Measurements from ENCODE around the gene MED31.
"Not testable (repeated sequence)": the region's sequence is repeated elsewhere in the genome, so short reads cannot be mapped to it uniquely, and the experiment has no call there.

Gene MED31

DNA sequence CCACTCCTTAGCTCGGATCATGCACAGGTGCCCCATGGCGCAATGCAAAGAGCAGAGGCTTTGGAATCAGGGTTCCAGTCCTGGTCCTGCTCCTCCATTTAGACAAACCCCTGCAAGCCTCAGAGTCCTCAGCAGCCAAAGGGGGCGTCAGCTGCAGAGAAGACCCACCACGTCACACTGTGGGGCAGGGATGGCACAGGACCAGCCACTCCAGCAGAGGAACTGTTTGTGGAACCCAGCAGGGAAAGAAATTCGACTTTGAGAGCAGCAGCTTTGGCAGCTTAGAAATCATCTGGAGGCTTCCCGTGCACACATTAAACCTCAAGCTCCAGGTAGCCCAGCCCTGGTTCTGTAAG lies 25.4 kb upstream of the MED31 start:
- no peak for FAIRE-seq

DNA sequence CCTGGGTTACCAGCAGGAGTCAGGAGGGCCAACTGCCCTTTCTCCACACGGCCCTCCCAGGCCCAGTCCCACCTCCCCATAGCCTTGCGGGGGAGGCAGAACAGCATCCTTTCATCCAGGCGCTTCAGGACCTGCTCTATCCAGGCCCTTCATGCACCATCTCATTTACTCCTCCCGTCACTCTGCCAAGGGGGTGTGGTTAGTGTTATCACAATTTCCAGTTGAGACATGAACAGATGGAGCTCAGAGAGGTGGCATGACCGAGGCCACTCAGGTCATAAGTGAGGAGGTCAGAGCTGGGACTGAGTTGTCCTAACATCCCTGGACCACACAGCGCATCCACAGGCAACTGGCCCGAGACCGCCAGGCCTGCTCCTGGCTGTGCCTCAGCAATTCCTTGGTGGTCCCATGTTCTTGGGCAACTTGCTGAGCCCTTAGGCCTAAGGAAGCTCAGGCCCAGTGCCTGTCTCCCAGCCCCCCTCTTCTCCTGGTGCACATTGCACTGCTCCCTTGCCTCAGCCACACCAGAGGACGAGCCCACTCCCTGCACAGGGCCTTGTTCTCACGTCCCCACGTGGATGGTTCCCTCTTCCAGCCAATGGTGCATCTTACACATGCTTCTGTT lies 23.9 kb upstream of the MED31 start:
- FAIRE-seq, result no peak

DNA sequence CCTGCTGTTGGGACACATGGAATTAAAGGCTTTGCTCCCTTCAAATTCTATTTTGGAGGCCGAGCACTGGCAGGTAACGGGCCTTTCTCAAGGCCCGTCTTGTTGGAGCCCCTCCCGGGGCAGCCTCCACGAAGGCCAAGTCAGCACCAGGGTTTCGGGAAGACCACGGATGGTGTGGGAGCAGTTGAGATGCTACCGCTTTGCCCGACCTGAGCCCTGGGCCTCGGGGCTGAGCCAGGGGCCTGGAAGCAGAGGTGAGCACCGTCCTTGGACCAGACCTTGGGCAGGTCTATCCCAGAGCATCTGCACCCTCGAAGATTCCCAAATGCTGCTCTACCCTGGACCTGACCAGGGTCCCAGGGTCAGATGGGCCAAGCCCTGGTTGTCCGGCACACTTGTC lies 23.2 kb upstream of the MED31 start:
- FAIRE-seq, result no peak

DNA sequence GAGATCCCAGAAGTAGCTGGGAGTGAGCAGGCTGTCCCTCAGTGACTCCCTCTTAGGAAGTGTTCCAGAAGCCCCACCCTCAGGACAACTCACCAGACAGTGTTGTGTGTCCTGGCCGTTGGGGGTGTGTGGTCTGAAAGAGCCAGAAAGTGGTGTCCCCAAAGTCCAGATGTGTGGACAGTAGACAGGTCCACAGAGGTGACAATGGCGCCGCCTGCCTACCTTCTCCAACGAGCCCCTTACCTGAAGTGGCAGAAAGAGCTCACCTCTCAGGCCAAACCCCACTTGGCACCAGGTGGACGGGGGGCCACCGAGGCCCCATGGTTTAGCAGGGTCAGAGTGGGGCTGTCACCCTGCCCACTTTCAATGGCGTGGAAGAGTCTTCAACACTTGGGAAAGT lies 20.0 kb upstream of the MED31 start:
- FAIRE-seq, result no peak

DNA sequence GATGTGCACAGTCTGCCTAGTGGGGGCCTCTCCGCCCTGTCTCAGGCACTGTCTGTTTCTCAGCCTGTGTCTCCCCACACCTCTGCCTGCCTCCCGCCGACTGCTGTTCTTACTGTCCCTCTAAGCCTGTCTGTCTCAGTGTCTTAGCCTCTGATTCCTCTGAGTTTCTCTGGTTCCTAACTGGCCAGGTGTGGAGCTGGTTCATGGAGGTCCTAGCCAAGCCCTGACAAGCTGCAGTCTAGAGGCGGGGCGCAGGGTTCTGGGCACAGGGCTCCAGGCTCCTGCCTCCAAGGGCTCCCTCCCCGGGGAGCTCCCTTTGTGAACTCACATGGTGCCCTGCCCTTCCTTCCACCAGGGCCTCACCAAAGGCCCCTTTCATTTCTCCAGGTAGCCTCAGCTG lies 19.6 kb upstream of the MED31 start:
- FAIRE-seq, result no peak

DNA sequence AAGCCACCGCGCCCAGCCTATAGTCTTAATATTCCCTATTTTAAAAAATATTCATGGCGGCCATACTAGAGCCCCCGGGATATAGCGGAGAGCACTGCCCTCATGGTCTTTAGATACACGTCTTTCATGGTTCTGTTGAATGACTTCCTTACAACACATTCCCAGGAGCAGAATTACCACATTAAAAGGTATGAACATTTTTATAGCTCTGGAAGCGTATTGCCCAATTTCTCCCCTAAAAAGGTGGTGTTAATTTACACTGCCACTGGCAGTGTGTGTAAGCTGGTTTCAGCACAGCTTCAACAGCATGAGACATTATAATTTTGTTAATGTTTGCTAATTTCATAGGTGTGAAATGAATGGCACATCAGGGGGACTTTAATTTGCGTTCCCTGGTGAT lies 19.2 kb upstream of the MED31 start:
- FAIRE-seq, result no peak

DNA sequence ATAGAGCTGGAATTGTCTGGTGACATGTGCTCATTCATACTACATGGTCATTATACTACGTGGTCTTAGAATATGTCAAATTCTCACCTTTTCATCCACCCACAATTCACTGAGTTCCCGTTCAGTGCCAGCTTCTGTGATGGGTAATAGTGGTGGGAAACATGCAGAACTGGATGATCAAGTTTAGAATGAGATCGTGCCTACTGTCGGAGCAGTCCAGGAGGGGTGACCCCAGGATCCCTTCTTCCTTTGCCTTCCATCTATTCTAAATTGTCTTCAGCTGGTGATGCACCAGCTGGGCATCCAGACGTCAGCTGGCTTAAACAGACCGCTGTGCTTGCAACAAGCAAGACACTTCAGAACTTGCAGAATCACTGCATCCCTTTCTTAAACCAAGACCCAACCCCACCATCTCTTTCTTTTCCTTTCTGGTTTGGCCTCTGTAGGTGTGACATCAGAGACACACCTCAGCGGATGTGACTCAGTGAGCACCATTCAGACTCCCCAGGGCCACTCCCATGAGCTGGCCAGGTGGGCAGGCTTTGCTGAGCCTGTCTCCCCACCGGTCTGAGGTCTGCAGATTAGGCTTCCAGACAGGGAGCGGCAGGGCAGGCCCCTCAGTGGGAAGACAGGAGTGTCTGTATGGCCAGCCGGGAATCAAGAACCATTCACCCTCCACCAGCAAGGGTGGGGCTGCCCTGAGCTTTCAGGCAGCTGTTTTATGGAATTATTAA lies 18.2 kb upstream of the MED31 start:
- FAIRE-seq, result no peak

DNA sequence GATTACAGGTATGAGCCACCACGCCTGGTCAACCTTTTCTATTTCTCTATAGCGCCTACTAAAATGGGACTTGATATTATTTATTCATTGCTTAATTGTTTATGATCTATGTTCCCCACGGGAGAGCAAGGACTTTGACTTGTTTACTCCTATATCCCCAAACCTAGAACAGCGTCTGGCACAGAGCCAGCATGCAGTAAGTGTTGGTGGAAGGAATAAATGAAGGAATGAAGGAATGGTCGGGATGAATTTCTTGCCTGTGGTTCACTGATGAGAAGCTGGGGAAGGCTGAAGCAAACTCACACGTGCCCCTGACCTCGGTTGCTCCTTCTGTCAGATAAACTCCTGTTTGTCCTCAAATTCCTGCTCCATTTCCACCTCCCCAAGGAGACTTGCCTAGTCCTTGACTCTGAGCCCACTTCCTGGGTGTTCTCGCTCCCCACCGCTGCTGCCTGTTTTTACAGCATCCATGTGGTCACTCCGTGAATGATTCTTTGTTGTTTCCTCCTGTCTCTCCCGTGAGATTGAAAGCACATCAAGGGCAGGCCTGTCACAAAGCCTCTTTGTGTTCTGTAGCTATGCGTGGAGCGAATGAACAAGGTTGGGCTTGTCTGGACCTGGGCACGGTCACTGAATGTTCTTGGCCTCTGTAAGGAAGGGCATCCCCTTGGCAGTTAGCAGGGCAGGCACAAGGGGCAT lies 17.5 kb upstream of the MED31 start:
- no peak for FAIRE-seq

DNA sequence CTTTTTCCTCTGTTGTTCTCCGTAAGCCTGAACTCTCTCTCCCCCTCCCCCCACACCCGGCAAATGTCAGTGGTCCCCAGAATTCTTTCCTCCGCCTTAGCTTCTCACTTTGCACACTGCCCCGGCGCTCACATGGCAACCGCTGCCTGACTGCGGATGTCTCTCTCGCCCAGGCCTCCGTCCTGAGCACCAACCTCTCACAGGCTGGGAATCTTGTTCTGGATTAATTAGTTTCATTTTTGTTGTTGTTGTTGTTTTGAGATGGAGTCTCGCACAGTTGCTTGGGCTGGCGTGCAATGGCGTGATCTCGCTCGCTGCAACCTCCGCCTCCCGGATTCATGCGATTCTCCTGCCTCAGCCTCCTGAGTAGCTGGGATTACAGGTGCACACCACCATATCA lies 16.8 kb upstream of the MED31 start:
- no peak for FAIRE-seq

DNA sequence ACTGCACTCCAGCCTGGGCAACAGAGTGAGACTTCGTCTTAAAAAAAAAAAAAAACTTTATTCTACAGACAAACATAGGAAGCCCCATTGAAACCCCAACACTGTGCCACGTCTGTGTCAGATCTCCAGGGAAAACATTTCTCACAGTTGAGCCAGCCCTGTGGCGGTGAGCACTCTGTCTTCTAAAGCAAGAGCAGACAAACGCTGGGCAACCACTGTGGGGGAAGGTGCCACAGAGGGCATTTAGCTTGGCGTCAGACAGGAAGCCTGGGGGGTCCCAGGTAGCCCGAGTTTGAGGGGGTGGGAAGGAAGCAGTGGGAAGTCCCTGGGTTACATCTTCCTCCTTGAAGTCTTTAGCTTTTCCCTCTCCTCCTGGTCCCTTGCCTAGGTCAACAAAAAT lies 16.1 kb upstream of the MED31 start:
- FAIRE-seq, result no peak

DNA sequence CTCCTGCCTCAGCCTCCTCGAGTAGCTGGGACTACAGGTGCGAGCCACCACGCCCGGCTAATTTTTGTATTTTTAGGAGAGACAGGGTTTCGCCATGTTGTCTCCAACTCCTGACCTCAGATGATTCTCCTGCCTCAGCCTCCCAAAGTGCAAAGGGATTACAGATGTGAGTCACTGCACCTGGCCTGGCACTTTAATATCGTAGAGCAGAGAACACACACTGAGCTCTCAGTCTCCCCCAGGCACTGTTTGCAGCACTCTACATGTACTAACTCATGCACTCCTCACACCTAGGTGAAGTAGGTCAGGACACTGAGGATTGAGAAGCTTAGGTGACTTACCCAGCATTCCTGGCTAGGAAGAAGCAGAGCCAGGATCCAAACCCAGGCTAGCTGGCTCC lies 15.2 kb upstream of the MED31 start:
- no peak for FAIRE-seq

DNA sequence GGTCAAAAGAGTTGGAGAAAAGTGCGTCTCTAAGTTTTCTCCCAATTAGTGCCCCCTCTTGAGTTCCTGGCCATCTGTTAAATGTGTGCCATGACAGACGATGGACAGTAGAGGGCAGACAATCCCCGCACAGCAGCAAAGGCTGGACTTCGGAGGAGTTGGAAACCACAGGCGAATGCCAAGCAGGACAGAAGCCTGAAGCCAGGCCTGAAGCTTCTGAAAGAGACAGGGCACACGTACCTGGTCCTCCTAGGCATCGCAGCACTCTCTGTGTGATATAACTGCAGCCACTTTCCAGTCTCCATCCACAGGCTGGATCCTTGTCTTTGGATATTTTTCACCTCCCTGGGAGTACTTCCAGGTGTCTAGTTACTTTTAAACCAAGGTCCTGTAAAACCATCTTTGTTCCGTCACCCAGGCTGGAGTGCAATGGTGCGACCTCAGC lies 14.7 kb upstream of the MED31 start:
- peak; percentile 9 for FAIRE-seq

DNA sequence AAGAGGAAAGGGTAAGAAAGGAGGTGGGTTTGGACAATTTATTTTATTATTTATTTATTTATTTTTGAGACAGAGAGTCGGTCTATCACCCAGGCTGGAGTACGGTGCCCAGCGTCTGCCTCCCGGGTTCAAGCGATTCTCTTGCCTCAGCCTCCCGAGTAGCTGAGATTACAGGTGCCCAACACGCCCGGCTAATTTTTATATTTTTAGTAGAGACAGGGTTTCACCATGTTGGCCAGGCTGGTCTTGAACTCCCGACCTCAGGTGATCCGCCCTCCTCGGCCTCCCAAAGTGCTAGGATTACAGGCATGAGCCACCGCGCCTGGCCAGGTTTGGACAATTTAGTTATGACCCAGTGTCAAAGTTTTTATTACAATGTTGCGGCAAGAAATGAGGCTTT lies 11.8 kb upstream of the MED31 start:
- not testable (repeated sequence) for FAIRE-seq

DNA sequence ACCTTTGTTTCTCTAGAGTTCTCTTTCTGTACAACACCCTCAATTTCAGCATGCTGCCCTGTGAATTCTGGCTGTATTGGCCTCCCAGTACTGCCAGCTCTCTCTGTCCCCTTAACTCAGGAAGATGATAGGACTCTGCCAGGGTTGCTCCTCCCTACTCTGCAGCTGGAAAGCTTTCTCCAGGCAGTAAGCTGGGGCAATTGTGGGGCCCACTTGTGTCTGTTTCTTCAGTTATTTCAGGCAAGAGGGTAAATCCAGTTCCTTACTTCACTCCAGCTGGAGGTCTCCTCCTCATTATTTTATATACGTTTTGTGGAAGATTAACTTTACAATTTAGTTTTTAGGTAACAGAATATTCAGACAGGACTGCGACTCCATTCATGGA lies 10.1 kb upstream of the MED31 start:
- no peak for FAIRE-seq

DNA sequence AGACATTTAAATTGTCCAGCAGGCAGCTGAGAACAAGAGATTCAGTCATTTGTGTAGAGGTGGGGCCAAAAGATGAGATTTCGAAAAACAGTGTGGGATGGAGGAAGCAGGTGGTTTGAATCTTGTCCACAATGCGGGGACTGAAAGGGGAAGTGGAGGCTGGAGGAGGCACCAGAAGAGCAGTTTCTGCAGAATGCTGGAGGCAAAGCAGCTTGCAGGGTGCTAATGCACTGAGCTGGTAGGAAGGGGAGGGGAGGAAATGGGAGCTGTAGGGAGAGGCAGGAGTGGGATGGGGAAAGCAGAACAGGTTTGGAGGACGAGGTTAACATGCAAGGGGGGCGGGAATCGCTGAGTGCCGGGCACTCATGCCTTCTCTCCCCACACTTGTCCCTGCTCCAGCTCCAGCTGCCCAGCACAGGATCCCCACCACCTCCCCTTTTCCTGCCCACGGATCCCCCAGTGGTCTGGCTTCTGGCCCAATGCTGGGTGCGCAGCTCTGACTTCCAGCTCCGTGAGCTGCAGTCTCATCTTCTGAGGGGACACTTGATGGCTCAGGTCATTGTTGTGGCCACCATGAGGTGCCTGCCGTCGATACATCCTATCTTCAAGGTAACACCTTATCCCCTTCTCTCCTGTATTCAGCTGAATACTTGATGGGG lies 9.5 kb upstream of the MED31 start:
- FAIRE-seq, result no peak

DNA sequence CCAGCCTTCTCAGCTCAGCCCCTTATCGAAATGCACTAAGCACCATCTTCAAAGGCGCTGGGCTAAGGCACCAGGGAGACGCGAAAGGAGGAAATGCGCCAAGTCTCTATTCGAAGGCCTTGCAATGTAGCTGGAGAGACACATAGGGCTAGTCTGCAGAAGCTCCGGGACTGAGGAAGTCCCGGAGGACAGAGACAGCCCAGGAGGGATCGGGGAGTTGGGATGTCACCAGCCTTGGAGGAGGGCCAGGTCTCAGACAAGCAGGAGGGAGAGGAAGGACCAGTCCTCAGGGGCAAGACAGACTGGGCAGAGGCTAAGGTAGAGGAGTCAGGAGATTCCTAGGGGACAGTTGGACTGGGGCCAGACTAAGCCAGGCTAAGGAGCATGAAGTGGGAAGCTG lies 8.7 kb upstream of the MED31 start:
- FAIRE-seq, result no peak

DNA sequence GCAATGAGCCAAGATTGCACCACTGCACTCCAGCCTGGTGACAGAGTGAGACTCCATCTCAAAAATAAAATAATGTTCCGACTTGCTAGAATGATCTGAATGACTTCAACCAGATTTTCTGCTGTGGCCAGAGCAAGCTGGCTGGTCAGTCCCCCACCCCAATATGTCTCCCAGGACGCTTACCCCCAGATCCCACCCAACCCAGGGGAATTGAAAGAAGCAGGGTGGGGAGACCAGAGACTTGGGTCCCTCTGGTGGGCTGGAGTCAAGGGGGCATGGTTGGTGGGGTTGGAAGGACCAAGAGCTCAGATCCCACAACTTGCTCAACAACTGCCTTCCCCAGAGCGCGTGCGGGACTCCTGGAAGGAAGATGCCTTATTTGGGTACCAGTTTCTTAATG lies 7.0 kb upstream of the MED31 start:
- not testable (repeated sequence) for FAIRE-seq

DNA sequence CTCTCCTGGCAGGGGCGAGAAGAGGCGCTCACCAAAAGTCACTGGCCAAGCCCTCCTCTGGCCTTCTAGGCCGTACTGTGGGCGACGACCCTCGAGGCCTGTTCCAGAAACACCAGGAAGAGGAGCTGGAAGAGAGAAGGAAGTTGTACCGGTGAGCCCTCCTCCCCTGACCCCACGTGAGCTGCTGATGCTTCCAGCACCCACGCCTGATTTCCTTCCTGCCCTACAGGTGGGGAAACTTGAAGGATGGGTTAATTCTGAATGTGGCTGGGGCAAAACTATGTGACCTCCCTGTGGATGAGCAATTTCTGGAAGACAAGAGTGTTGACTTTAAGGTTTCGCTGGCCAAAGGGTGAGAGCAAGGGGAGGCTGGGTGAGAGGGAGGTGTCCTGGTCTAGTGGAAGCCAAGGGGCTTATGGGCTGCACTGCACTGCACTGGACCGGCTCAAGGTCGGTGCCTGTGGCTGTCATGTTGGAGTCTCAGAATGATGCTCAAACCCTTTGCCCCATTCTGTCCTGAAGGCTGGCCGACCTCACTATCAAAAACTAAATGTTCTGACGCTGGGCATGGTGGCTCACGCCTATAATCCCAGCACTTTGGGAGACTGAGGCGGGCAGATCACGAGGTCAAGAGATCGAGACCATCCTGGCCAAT lies 6.4 kb upstream of the MED31 start:
- FAIRE-seq, result no peak

DNA sequence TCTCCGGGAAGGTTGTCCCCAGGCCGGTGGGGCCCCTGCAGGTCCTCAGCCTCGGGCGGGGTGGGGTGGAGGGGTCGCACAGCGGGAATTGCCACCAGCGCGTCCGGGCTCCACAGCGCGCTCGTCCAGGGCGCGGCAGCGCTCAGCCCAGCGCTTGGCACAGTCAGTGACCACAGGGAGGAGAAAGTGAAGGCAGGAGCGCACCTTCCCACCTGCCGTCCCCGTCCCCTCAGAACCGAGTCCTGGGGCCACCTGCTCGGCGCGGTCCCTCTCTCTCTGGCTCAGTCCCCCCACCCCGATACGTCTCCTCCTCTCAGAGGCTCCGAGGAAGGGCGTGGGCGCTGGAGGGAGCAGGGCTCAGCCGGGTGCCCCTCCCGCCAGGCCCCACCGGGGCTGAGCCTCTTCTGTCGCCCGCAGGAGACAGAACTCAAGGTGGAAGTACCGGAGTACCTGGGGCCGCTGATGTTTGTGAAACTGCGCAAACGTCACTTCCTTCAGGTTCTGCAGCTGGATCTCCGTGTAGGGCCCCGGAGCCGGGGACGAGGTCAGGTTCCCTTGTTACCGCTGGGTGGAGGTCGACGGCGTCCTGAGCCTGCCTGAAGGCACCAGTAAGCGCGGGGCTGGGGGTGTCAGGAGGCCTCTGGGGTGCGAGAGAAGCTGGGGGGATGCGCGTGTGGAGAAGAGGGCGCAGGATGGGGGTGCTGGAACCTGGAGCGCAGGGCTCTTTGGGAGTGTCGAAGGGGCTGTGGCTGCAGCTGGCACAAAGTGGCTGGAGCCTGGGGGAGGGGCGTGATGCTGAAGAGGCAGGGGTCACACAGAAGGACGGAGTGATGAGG lies 5.6 kb upstream of the MED31 start:
- not testable (repeated sequence) for FAIRE-seq

DNA sequence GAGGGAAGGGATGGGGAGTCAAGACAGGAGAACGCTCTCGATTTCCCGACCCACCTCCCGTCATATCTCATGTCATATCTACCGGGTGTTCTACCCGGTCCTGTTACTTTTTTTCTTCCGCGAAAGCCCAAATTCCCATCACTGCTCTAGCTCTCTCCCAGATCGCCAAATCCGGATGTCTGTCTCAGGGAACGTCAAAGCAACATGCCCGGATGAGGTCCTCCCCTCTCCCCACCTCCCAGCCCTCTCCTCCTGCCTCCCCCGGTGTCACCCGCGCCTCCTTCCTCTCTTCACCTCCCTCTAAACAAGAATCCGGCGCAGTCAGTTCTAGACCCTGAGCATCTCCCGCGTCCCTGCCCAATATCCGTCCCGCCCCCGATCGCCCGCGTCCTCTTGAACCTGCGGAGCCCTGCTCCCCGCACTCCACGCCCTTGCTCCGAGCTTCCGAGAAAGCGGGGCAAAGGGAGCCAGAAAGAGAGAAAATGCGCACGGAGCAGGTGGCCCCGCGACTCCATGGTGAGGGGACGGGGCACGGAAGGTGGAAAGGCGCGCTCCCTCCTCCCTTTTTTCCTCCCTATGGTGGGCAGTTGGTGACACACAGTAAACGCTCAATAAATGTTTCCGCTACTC lies 4.4 kb upstream of the MED31 start:
- not testable (repeated sequence) for FAIRE-seq

DNA sequence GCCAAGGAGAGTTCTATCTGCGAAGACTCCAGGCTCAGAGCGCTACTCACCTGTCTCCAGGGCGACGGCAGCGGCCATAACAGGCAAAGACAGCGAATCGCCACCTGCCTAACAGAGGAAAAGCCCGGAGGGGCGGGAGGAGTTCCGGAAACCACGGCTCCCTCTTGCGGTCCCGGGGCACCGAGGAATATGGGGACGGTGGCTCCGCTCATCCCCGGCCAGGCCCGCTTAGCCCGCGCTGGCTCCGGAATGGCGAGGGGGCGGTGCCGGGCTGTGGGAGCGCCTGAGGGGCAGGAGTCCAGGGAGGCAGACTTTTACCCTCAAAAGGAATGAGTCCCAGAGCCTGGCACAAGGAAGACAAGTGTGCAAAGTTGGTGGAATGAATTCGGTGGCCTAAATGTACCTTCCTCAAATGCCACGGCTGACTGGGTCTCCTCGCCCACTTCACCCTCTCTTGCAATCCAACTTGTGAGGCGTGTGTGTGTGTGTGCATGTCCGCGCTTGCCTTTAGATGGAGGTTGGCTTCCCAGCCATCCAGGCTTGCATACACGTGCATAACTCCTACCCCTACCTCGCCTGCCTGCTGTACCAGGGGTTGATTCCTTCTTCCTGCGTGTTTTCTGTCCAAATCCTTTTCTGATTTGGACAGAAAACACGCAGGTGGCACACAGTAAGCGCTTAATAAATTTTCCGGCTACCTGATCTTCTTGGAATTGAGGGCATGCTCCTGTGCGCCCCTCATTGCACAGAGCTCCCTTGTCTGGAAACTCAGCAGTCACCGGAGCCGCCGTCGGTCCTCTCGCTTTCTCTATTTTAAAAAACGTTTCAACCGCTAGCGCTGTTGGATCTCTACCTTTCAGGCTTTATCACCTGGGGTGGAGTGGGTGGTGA lies 3.7 kb upstream of the MED31 start:
- no peak for FAIRE-seq
